Lower lobe of right lung (tissue), 2 donors: ENCODE results near the gene WNT4. TPM values are rescaled to one million over a fixed set of nuclear protein-coding genes. Genes with fewer than 3 reads are reported as not detected.

Experiments used
- ATAC-seq, 2 donors: fragments of 200-7000 bp; cut with Tn5 transposase; one replicate each; pipeline ENCODE4 v1.9.1; 2020 to 2022; ENCODE audit warnings: mild to moderate bottlenecking in 2 of 2, moderate library complexity in 2 of 2
- DNase-seq: peaks from one replicate; pipeline ENCODE4 v3.0.0-alpha.2; 2020
- H3K27ac ChIP-seq: fragments of 200-600 bp; one replicate; pipeline ENCODE4 v1.8.0; 2022
- H3K27me3 ChIP-seq: fragments of 200-600 bp; one replicate; pipeline ENCODE4 v1.8.0; 2022; ENCODE audit warnings: low read depth
- H3K36me3 ChIP-seq: fragments of 200-600 bp; one replicate; pipeline ENCODE4 v1.8.0; 2022; ENCODE audit warnings: mild to moderate bottlenecking
- H3K4me1 ChIP-seq: fragments of 200-600 bp; one replicate; pipeline ENCODE4 v1.8.0; 2022
- H3K4me3 ChIP-seq: fragments of 200-600 bp; one replicate; pipeline ENCODE4 v1.8.0; 2022; ENCODE audit warnings: mild to moderate bottlenecking
- H3K9me3 ChIP-seq: fragments of 200-600 bp; one replicate; pipeline ENCODE4 v1.8.0; 2022
- CTCF ChIP-seq: fragments of 200-600 bp; IDR thresholded peaks from one replicate; pipeline ENCODE4 v1.8.0; 2022; ENCODE audit warnings: antibody characterized with exemption, mild to moderate bottlenecking
- intact Hi-C: fragments of 100-400 bp; cut with DNase I; formaldehyde crosslinking; loops from one replicate; pipeline ENCODE4 v1.11.0; 2022
- total RNA-seq: library from RNA; stranded (reverse); fragmentation: NEBNext Ultra II Directional; extraction: Animal tissue kit (Norgen Biotek cat#: 25700); gene quantifications from one replicate; pipeline ENCODE4 v1.2.1, GENCODE V29; 2021
- donor health status: DM: no; HTN: yes; CAD: no; lungs with severe emphysema.

Gene WNT4
- total RNA-seq, 1 donor from 2014 or later, result 3.8 TPM

- Histone ChIP-seq H3K9me3 (no peaks in the 10 kb centered on the region), H3K4me3 (no peak overlapping the region), H3K27ac (no peak overlapping the region), H3K4me1 (peaks cover 35% of the 10 kb centered on the region), H3K27me3 (no peaks in the 10 kb centered on the region), H3K36me3 (peaks cover 34% of the 10 kb centered on the region)
- ATAC-seq (peak in 1 of 2 donors; percentile 3), DNase-seq (no peak)
- TF ChIP-seq CTCF, result no peak
- intact Hi-C loops, result no loop called here
These were observed 28.5 kb downstream of the WNT4 start for GRCh38 chr1:22114083-22115012.

DNA sequence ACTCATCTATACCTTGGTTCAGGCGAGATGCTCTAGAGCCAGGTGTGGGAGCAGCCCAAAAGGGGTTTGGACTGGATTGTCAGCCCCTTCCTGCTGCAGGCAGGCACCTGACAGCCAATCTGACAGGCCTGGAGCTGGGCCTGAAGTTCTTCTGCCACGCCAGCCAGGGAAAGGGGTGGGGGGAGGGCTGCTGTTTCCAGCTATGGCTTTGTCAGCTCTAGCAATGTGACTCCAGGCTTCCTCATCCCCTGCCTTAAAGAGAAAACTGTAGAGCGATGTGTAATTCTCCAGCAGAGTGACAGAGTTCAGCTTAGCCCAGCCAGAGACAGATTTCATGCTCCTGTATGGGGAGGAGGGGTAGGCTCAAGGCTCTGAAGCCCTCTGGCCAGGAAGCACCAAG lies 30.3 kb downstream of the WNT4 start:
- no peak for TF ChIP-seq CTCF
- intact Hi-C loops, result no loop called here
- no peak for DNase-seq
- no peaks in the 10 kb centered on the region for H3K27me3 ChIP-seq
- no peak for ATAC-seq
- peaks cover 35% of the 10 kb centered on the region for H3K4me1 ChIP-seq
- no peak overlapping the region for H3K4me3 ChIP-seq
- peaks cover 50% of the 10 kb centered on the region for H3K36me3 ChIP-seq
- H3K9me3 ChIP-seq, result no peaks in the 10 kb centered on the region
- H3K27ac ChIP-seq, result no peak overlapping the region

- TF ChIP-seq CTCF, result no peak
- H3K4me1 ChIP-seq, result peaks cover 29% of the 10 kb centered on the region
- H3K4me3 ChIP-seq, result no peak overlapping the region
- intact Hi-C loops, result no loop called here
- DNase-seq (no peak), ATAC-seq (no peak)
- H3K27ac ChIP-seq, result no peak overlapping the region
- no peaks in the 10 kb centered on the region for H3K27me3 ChIP-seq
- H3K9me3 ChIP-seq, result no peaks in the 10 kb centered on the region
- H3K36me3 ChIP-seq, result peaks cover 56% of the 10 kb centered on the region
These were observed 31.3 kb downstream of the WNT4 start for GRCh38 chr1:22111620-22112019.

- Histone ChIP-seq H3K27me3 (no peaks in the 10 kb centered on the region), H3K36me3 (peaks cover 59% of the 10 kb centered on the region), H3K4me1 (peaks cover 29% of the 10 kb centered on the region), H3K27ac (no peak overlapping the region), H3K4me3 (no peak overlapping the region), H3K9me3 (no peaks in the 10 kb centered on the region)
- TF ChIP-seq CTCF, result no peak
- intact Hi-C loops, result no loop called here
- ATAC-seq (no peak), DNase-seq (no peak)
These were observed 31.8 kb downstream of the WNT4 start for GRCh38 chr1:22111115-22111514.

GRCh38 chr1:22110016-22110415 lies 32.9 kb downstream of the WNT4 start:
- H3K27me3 ChIP-seq, result no peaks in the 10 kb centered on the region
- H3K9me3 ChIP-seq, result no peaks in the 10 kb centered on the region
- DNase-seq (no peak), ATAC-seq (no peak)
- no peak overlapping the region for H3K27ac ChIP-seq
- intact Hi-C loops, result no loop called here
- H3K4me1 ChIP-seq, result peaks cover 30% of the 10 kb centered on the region
- peaks cover 59% of the 10 kb centered on the region for H3K36me3 ChIP-seq
- no peak overlapping the region for H3K4me3 ChIP-seq
- no peak for TF ChIP-seq CTCF
